HepG2 (cell line): Measurements from ENCODE around the gene RPS6KC1. TPM values are rescaled to one million over a fixed set of nuclear protein-coding genes. Genes with fewer than 3 reads are reported as not detected.

Experiments used
- ATAC-seq: fragments of 200-7000 bp; cut with Tn5 transposase; 3 replicates; pipeline ENCODE4 v1.9.1; 2020; ENCODE audit warnings: mild to moderate bottlenecking, moderate library complexity
- BruUV-seq: library from RNA; stranded (reverse); fragments of 400-500 nt; replicated peaks from 2 replicates; lab custom pipeline; 2021; lab: Mats Ljungman, UMichigan
- CTCF ChIA-PET: fragments of 300-600 bp; formaldehyde crosslinking; extraction: SDS; loops from one replicate; lab custom pipeline; 2021; ENCODE audit warnings: low total read pairs, inconsistent platforms, low intra/inter-chr PET ratio; lab: Yijun Ruan, JAX
- POLR2A ChIA-PET: fragments of 350-600 bp; sonication (Branson Sonifier 250); formaldehyde crosslinking; loops from one replicate; lab custom pipeline; 2020; ENCODE audit warnings: antibody characterized with exemption, inconsistent platforms; lab: Yijun Ruan, JAX
- DNase-seq: peaks from one replicate; pipeline ENCODE4 v3.0.0-alpha.2; 2015; ENCODE audit warnings: low spot score
- FAIRE-seq: peaks from 3 replicates; lab custom pipeline; 2011; peaks lifted over from hg19 to GRCh38; lab: Jason Lieb, UNC
- H2AFZ ChIP-seq: one replicate; pipeline ENCODE4 v1.6.1; 2011; ENCODE audit warnings: low read length, inconsistent platforms
- H3K27ac ChIP-seq: fragments of 300-600 bp; 3 replicates; pipeline ENCODE4 v1.8.0; 2011; ENCODE audit warnings: mixed run types, mild to moderate bottlenecking, mixed read lengths, low read length, inconsistent platforms; ENCODE audit not compliant: insufficient read depth; ENCODE audit errors: extremely low read length
- H3K27me3 ChIP-seq, 2 experiments: fragments of 200-600 bp in 1 of 2; 2 replicates in 1 of 2; 3 replicates in 1 of 2; pipeline versions ENCODE4 v1.6.0 to v1.8.0; 2011; ENCODE audit warnings: low read length in 2 of 2, mild to moderate bottlenecking in 2 of 2, moderate library complexity in 2 of 2, inconsistent platforms in 1 of 2; ENCODE audit not compliant: insufficient read depth in 2 of 2, control insufficient read depth in 1 of 2
- H3K36me3 ChIP-seq, 2 experiments: fragments of 200-600 bp in 1 of 2; replicated peaks in 1 of 2; 2 replicates in 1 of 2; 3 replicates in 1 of 2; pipeline versions ENCODE4 v1.5.1 to v1.8.0; 2011; ENCODE audit warnings: low read length in 2 of 2, inconsistent platforms in 1 of 2; ENCODE audit not compliant: insufficient read depth in 2 of 2, control insufficient read depth in 1 of 2
- H3K4me1 ChIP-seq: 2 replicates; pipeline ENCODE4 v1.5.1; 2012; ENCODE audit warnings: low read length, inconsistent platforms; ENCODE audit not compliant: insufficient read depth
- H3K4me2 ChIP-seq: 2 replicates; pipeline ENCODE4 v1.6.0; 2011; ENCODE audit warnings: low read depth, low read length, inconsistent platforms
- H3K4me3 ChIP-seq, 3 experiments: fragments of 200-600 bp in 1 of 3; sonication (generic), shearing (Covaris generic) in 1 of 3; replicated peaks in 1 of 3; 2 replicates each; pipeline ENCODE4 v1.5.1; 2011 to 2016; ENCODE audit warnings: low read length in 3 of 3, inconsistent platforms in 2 of 3, low read depth in 2 of 3, mild to moderate bottlenecking in 2 of 3, control low read depth in 1 of 3, mixed read lengths in 1 of 3; ENCODE audit not compliant: insufficient read depth in 1 of 3
- H3K79me2 ChIP-seq: one replicate; pipeline ENCODE4 v1.6.1; 2011; ENCODE audit warnings: low read length, inconsistent platforms; ENCODE audit not compliant: insufficient read depth
- H3K9ac ChIP-seq: 2 replicates; pipeline ENCODE4 v1.6.0; 2011; ENCODE audit warnings: mild to moderate bottlenecking, low read depth, low read length, inconsistent platforms; ENCODE audit not compliant: insufficient read depth
- H3K9me3 ChIP-seq: 2 replicates; pipeline ENCODE4 v1.5.1; 2012; ENCODE audit warnings: mild to moderate bottlenecking, low read length
- H4K20me1 ChIP-seq: 2 replicates; pipeline ENCODE4 v1.6.0; 2011; ENCODE audit warnings: inconsistent platforms, mild to moderate bottlenecking, low read length, moderate library complexity; ENCODE audit not compliant: insufficient read depth
- PAX8 ChIP-seq: sonication (generic); formaldehyde crosslinking; IDR thresholded peaks from 2 replicates; pipeline ENCODE4 v1.8.0; 2022; ENCODE audit warnings: mild to moderate bottlenecking, missing genetic modification reagents, borderline replicate concordance
- RXRA ChIP-seq: sonication (generic); formaldehyde crosslinking; IDR thresholded peaks from 2 replicates; pipeline ENCODE4 v1.5.1; 2020; ENCODE audit warnings: missing genetic modification reagents
- ZNF121 ChIP-seq: sonication (generic); formaldehyde crosslinking; IDR thresholded peaks from 2 replicates; pipeline ENCODE4 v1.5.0; 2020; ENCODE audit warnings: mild to moderate bottlenecking, missing genetic modification reagents
- ZNF138 ChIP-seq: sonication (generic); formaldehyde crosslinking; IDR thresholded peaks from 2 replicates; pipeline ENCODE4 v1.5.0; 2020; ENCODE audit warnings: mild to moderate bottlenecking, low read depth, missing genetic modification reagents
- ZNF350 ChIP-seq: sonication (generic); formaldehyde crosslinking; IDR thresholded peaks from 2 replicates; pipeline ENCODE4 v1.4.0; 2020; ENCODE audit warnings: mild to moderate bottlenecking, low read depth, missing genetic modification reagents, borderline replicate concordance
- ZNF446 ChIP-seq: sonication (generic); formaldehyde crosslinking; IDR thresholded peaks from 2 replicates; pipeline ENCODE4 v1.5.0; 2020; ENCODE audit warnings: mild to moderate bottlenecking, missing genetic modification reagents
- WGBS: methylation state at CpG from one replicate; pipeline ENCODE4 v1.1.6; 2017; ENCODE audit warnings: low lambda C conversion rate; 5-methylcytosine and 5-hydroxymethylcytosine counted together
- in situ Hi-C: cut with HindIII; loops from 2 replicates; pipeline ENCODE4 v1.10.0; 2017; ENCODE audit warnings: low pct_unique_long_range_greater_than_20kb; ENCODE audit not compliant: extremely low pct_ligation_motif_present
- intact Hi-C: fragments of 100-400 bp; cut with micrococcal nuclease; formaldehyde crosslinking; loops from one replicate; pipeline ENCODE4 v1.10.0; 2022; ENCODE audit not compliant: unreplicated experiment
- polyA plus RNA-seq, 8 experiments: library from polyadenylated mRNA; depleted of rRNA in 3 of 8; stranded (reverse) in 7 of 8; unstranded in 1 of 8; fragments of >200 nt; fragmentation: Illumina TruSeq in 4 of 8; extraction: Trizol in 4 of 8; gene quantifications; 2 replicates each; pipeline versions ENCODE4 v1.2.1 to v1.2.3, GENCODE V29; 2011 to 2016; ENCODE audit warnings: low read depth in 4 of 8, missing spikeins in 1 of 8, mixed read lengths in 1 of 8; ENCODE audit not compliant: insufficient read depth in 1 of 8
- total RNA-seq, 5 experiments: library from RNA; depleted of rRNA; stranded (reverse); fragments of >200 nt; fragmentation: Illumina TruSeq; extraction: Trizol; gene quantifications; 2 replicates each; pipeline ENCODE4 v1.2.3, GENCODE V29; 2016; ENCODE audit warnings: low read depth in 1 of 5

Gene RPS6KC1
- total and polyA plus RNA-seq, 2 of the 13 experiments (the other 11 are each of a cell fraction or from before 2014, with no cell fraction given), result 11.0 to 25.2 TPM

GRCh38 chr1:213164561-213164960, 113.5 kb downstream of the RPS6KC1 start:
- Histone ChIP-seq H3K27ac (no peak overlapping the region), H3K9me3 (no peaks in the 10 kb centered on the region), H3K79me2 (no peaks in the 10 kb centered on the region), H3K36me3 (no peaks in the 10 kb centered on the region), H3K4me2 (no peak overlapping the region), H3K27me3 (no peaks in the 10 kb centered on the region; a peak in 1 of 5 replicates), H3K4me1 (no peaks in the 10 kb centered on the region), H4K20me1 (no peaks in the 10 kb centered on the region), H3K4me3 (no peak overlapping the region), H2AFZ (no peak overlapping the region), H3K9ac (no peak overlapping the region)
- FAIRE-seq, result no peak
- WGBS, result 97% methylated on average over 3 of the region's 3 CpGs
- TF ChIP-seq ZNF446 (CRISPR knock-in tag) (no peak), RXRA (CRISPR knock-in tag) (no peak), ZNF138 (CRISPR knock-in tag) (no peak), ZNF350 (CRISPR knock-in tag) (no peak), ZNF121 (CRISPR knock-in tag) (peak; percentile 73; the same call in 1 of the 2 replicates)
- no peak for ATAC-seq
- ChIA-PET POLR2A (no interaction called here), CTCF (no interaction called here)
- intact Hi-C loops, result no loop called here
- no peak for DNase-seq
- in situ Hi-C loops, result no loop called here
- no TSS peak for BruUV-seq

GRCh38 chr1:213166852-213167251, 115.8 kb downstream of the RPS6KC1 start:
- Histone ChIP-seq H2AFZ (no peak overlapping the region), H3K27me3 (no peaks in the 10 kb centered on the region), H3K9ac (no peak overlapping the region), H4K20me1 (no peaks in the 10 kb centered on the region), H3K36me3 (no peaks in the 10 kb centered on the region), H3K79me2 (no peaks in the 10 kb centered on the region), H3K4me3 (no peak overlapping the region), H3K9me3 (no peaks in the 10 kb centered on the region), H3K27ac (no peak overlapping the region), H3K4me1 (peaks cover 9% of the 10 kb centered on the region), H3K4me2 (no peak overlapping the region)
- no peak for DNase-seq
- no peak for TF ChIP-seq PAX8 (CRISPR knock-in tag)
- WGBS, result 73% methylated on average over 3 of the region's 3 CpGs
- no peak for ATAC-seq
- FAIRE-seq, result no peak
- POLR2A ChIA-PET, result no interaction called here
- in situ Hi-C loops, result no loop called here
- BruUV-seq, result no TSS peak
- CTCF ChIA-PET, result no interaction called here
- intact Hi-C loops, result no loop called here
